ENCODE data around the gene ATAD3C. TPM values are rescaled to one million over a fixed set of nuclear protein-coding genes. Genes with fewer than 3 reads are reported as not detected.

The ATAD3C gene
- total RNA-seq, 1 donor = 1.3 TPM

DNA sequence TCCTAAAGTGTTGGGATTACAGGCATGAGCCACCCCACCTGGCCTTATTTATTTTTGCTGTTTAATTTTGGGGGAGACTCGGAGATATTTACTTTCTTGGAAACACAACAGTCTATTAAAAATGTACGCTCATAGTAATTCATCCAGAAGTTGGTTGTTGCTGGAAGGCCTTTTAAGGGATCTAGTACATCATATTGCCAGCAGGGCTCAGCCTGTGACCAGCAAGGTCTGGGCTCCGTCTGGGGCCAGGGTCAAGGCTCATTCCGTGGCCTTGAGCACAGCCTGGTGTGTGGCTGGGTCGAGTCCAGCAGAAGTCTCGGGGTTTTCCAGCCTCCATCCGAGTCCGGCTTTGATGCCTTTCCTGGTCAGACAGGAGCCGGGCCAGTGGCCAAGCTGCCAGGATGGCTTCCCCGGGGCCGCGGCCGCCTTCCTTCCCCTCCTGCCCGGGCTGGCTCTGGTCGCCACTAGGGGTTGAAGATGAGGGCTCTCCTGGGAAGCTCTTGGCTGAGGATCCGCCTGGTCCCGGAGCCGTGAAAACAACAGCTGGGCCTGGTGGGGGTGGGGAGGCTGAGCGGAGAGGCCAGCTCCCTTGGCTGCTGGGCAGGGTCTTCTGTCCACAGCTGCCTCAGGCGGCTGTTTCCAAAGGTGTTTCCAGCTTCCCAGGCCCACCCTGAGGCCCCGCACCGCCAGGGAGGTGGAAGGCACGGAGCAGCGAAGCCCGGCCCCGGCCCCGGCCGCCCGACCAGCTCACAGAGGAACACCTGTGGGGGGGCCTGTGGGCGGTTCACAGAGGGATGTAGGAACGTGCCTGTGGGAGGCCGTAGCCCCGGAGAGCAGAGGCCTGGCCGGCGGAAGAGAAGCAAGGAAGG lies 19.1 kb upstream of the ATAD3C start:
- no peak for DNase-seq (ENCODE audit: low read depth in 2 of 3, low spot score in 2 of 3)

DNA sequence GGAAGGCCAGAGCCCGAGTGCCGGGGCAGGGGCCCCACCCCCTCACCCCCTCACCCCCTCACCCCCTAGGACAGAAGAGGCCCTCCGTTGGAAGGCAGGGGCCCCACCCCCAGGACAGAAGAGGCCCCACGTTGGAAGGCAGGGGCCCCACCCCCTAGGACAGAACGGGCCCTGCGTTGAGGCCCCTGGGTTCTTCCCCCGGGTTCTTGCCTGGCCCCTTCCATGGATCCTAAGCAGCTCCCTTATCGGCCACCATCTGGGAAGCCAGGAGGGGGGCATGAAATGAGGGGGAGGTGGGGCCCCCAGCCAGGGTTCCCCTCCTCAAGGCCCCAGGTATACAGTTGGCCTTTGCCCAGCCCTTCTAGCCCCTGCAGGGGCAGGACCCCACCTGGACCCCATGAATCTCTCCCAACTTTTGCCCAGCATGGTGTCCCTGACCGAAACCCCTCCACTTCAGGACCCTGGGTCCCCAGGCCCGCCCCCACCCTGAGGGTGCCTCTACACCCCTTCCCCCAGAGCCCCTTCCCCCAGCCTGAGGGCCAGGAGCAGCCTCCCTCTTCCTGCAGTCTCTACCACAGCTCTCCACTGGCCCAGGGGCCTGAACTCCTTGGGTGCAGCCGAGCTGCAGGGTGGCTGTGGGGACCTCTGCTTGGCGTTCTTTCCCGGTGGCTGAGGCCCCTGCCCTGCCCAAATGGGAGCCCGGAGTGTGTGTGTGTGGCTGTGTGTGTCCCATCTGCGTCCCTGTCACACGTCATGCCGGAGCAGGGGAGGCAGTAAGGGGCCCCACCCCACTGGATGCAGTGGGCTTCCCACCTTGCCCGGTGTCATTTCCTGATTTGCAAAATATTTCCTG lies 18.3 kb upstream of the ATAD3C start:
- no peak for DNase-seq (ENCODE audit: low read depth in 2 of 3, low spot score in 2 of 3)

DNA sequence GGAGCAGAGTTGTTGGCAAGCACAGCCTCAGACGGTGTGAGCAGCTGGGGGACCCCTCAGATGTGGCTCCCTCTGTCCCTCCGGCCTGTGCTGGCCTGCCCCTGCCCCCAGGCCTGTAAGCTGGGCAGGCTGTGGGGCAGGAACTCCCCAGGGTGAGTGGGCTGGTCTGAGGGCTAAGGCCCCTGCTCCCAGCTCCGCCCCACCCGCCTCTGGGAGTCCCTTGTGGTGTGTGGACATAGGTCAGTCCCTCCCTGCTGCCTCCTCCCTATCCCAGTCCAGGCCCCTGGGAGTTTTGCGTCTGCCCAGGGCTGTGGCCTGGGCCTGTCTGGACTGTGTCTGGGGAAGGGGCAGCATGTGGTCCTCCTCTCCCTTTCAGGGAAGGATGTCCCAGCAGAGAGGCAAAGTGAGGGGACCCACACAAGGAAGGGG lies 17.6 kb upstream of the ATAD3C start:
- no peak for DNase-seq (ENCODE audit: low read depth in 2 of 3, low spot score in 2 of 3)

- DNase-seq (ENCODE audit: low read depth in 2 of 3, low spot score in 2 of 3) = no peak
Observed at GRCh38 chr1:1432274-1432950, 17.1 kb upstream of the ATAD3C start.

DNA sequence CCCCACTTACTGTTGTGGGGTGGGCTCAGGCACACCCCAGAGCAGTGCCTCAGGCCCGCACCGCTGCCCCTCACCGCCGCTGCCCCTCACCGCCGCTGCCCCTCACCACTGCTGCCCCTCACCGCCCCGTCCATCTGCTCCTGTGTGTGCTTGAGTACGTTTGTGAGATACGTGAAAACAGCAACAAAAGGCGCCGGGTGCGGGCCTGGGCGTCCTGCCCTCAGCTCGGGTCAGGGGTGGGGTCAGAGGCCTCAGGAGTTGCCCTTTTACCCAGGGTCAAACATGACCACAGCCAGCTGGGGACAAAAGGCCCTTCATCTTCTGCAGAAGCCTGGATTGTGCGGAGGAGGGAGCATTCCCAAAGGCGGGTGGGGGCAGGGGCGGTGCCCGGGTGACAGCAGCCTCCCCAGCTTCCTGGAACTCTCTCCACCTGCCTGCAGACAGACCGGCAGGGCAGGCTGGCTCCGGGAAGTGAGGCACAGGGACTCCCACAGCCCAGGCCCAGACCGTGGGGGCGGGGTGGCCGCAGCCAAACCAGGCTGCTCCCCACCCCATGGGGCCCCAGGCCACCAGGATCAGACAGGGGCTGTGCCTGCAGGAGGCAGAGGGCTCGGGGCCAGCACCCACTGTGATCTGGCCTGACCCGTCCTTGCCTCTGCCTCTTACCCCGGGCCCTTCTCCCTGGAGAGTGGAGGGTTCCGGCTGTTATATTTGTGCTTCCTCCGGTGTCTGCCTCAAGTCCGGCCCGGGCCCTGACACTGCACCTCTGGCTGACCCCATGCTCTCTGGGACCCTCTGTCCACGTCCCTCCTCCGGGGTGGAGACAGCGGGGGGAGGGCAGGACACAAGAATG lies 16.3 kb upstream of the ATAD3C start:
- DNase-seq (ENCODE audit: low read depth in 2 of 3, low spot score in 2 of 3) = no peak

DNA sequence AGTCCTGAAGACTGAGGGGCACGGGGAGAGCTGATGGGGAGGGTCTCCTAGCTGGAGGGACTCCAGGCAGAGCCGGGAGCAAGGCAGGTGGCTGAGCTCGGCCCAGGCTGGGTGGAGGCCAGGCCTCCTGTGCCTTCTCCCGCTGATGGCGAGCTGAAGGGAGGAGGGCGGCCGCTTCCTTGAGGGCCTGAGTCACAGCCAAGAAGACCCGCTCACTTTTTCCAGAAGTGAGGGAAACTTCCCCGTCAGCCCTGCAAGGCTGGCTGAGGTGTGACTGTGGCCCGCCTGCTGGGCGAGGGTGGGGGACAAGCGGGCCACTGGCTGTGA lies 15.7 kb upstream of the ATAD3C start:
- peak in 2 of 3 donors; percentile 64 to 77 for DNase-seq (ENCODE audit: low read depth in 2 of 3, low spot score in 2 of 3)

GRCh38 chr1:1434131-1434823 lies 15.2 kb upstream of the ATAD3C start:
- DNase-seq (ENCODE audit: low read depth in 2 of 3, low spot score in 2 of 3) = peak in 2 of 3 donors; percentile 75 to 91

DNA sequence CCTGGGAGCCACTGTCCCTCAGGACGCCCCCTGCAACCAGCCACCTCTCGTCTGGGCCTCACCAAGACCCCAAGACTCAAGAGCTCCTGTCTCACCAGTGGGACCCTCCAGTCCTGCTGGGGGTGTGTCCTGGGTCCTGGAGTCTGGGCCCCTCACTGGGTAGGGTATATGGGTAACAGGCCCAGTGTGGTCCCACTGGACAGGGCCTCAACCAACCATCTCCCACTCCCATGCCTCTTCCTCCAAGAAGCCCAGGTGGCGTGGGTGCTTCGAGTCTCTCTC lies 14.7 kb upstream of the ATAD3C start:
- DNase-seq (ENCODE audit: low read depth in 2 of 3, low spot score in 2 of 3) = no peak

DNA sequence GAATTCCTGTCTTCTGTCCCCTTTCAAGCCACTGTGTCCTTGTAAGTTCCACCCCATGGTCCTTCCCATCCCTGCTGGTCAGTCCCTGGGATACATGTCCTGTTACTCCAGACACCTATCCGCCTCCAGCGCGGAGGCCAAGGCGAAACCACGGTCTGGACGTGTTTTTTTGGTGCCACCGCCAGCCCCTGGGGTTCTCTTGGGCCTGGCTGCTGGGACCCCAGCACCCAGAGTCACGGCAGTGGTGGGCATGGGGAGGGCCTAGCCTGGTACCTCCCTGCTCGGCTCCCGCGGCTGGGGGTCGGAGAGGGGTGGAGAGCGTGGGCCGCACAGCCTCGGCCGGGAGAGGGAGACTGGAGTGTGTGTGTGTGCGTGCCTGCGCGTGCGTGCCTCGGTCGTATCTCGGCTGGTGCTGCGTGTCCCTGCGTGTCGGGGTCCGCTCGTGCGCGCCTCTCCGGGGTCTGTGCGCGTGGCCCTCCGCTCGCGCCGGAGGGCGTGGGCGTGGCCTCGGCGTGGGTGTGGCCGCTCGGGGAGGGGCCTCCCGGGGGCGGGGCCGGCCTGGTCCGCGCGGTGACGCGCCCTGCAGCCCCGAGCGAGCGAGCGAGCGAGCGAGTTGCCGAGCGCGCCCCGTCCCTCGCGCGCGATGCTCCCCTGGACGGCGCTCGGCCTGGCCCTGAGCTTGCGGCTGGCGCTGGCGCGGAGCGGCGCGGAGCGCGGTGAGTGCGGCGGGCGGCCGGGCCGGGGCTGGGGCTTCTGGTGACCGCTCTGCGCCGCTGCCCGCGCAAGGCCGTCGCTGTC lies 14.2 kb upstream of the ATAD3C start, which contains the start of gene VWA1:
TSS of gene VWA1 (plus strand) at position 585 of the 798 bp plus-strand sequence. CDS start at position 644, 59 bp downstream.
- peak; percentile 32 to 73 (median 65) for DNase-seq (ENCODE audit: low read depth in 2 of 3, low spot score in 2 of 3)

- DNase-seq (ENCODE audit: low read depth in 2 of 3, low spot score in 2 of 3) = no peak
Observed at GRCh38 chr1:1435911-1436629, 13.4 kb upstream of the ATAD3C start.

DNA sequence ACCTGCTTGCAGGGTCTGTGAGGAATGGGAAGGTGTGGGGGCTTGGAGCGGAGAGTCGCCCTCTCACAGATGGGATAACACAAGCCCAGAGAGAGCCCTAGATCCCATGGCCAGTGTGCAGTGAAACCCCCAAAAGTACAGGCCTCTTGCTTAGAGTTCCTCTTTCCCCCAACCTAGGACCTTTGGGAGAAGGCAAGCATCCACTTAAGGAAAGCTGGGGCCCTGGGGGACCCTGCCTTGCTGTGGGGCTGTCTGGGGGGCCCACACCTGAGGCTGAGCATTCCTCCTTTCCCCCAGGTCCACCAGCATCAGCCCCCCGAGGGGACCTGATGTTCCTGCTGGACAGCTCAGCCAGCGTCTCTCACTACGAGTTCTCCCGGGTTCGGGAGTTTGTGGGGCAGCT lies 12.9 kb upstream of the ATAD3C start:
- no peak for DNase-seq (ENCODE audit: low read depth in 2 of 3, low spot score in 2 of 3)

GRCh38 chr1:1437033-1437903 lies 12.2 kb upstream of the ATAD3C start:
- DNase-seq (ENCODE audit: low read depth in 2 of 3, low spot score in 2 of 3) = no peak

GRCh38 chr1:1437904-1438376 lies 11.5 kb upstream of the ATAD3C start:
- no peak for DNase-seq (ENCODE audit: low read depth in 2 of 3, low spot score in 2 of 3)

- no peak for DNase-seq (ENCODE audit: low read depth in 2 of 3, low spot score in 2 of 3)
Observed at GRCh38 chr1:1438531-1439381, 10.7 kb upstream of the ATAD3C start.

DNA sequence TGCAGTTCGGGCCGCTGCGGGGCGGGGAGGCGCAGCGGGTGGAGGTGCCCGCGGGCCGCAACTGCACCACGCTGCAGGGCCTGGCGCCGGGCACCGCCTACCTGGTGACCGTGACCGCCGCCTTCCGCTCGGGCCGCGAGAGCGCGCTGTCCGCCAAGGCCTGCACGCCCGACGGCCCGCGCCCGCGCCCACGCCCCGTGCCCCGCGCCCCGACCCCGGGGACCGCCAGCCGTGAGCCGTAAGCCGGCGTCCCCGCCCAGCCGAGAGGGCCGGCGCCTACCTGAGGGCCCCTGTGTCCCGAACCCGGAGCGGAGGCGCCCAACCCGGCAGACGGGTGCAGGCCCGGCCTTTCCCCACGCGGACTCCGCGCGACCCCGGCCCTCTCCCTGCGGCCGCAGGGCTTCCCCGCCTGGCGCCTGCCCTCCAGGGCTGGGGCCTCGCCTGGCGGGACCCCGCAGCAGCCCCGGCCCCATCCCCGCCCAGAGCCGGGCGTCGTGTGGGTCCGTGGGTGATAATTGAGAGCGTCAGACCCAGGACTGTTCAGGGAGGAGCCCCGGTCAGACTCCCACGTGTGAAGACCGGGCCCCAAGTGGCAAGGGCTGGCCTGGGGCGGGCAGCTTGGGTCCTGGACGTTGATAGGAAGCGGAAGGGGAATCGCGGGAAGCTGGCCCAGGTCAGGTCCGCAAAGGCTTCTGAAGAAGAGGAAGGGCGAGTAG lies 9.8 kb upstream of the ATAD3C start:
- DNase-seq (ENCODE audit: low read depth in 2 of 3, low spot score in 2 of 3) = no peak
